ENCODE measurements around the gene NFIA.

Gene NFIA

DNA sequence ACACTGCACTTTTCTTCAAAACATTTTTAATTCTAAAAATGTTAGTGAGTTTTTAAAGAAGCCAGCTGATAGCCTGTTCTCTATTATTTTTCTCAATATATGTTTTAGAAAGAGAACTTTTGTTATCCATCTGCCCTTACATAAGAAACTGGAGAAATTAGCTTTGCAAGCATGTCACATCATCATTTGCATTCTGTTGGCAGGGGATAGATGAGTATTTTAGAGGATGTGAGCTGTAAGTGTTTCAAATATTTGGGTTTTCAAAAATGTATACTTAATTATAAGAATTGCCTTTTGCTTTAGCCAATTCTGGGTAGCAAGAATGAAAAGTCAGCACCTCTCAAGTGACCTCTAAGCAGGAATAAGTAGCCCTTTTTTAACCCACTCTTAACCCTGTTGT lies 7.4 kb downstream of the NFIA start:
- Histone ChIP-seq H3K27me3 (replicated peaks) (no peaks in the 10 kb centered on the region), H3K4me3 (ENCODE audit: low read depth, low read length) (no peak overlapping the region), H3K36me3 (replicated peaks) (no peaks in the 10 kb centered on the region), H3K27ac (no peak overlapping the region)
- TF ChIP-seq, protein P1, sequence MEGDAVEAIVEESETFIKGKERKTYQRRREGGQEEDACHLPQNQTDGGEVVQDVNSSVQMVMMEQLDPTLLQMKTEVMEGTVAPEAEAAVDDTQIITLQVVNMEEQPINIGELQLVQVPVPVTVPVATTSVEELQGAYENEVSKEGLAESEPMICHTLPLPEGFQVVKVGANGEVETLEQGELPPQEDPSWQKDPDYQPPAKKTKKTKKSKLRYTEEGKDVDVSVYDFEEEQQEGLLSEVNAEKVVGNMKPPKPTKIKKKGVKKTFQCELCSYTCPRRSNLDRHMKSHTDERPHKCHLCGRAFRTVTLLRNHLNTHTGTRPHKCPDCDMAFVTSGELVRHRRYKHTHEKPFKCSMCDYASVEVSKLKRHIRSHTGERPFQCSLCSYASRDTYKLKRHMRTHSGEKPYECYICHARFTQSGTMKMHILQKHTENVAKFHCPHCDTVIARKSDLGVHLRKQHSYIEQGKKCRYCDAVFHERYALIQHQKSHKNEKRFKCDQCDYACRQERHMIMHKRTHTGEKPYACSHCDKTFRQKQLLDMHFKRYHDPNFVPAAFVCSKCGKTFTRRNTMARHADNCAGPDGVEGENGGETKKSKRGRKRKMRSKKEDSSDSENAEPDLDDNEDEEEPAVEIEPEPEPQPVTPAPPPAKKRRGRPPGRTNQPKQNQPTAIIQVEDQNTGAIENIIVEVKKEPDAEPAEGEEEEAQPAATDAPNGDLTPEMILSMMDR (IDR thresholded peaks at IDR 0.05; ENCODE audit: low read depth, low read length, missing control alignments): no peak
- DNase-seq: no peak
- in situ Hi-C loops (cut with HindIII; ENCODE audit: low pct_ligation_motif_present, low sequenced_read_pairs): no loop called here

DNA sequence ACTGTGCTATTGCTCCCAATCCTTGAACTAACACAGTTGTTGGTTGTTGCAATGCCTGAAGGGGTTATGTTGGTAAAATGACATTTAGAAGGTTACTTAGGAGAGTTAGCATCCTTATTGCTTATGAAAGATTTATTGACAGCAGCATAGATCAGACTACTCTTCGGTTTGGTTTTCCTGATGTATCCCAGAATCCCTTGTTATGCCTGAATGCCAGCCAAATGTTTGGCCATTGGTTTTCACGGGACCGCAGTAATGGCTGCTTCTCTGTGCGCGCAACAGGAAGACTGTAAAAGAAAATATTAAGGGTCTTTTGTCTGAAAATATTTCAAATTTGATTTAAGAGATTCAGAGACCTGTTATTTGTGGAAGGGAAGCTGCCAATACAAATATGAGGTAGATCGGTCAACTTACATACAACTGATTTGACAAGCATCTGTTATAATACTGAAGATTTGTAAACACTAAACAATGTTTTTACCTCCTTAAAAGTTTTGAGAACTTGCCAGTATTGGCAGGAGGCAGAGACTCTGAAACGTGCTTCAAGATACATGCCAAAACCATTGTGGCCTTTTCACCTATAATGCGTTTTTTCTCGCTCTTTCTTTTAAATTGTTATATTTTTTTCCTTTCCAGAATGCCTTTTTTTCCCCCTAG lies 8.3 kb downstream of the NFIA start:
- TF ChIP-seq, protein P1 (IDR thresholded peaks at IDR 0.05; ENCODE audit: low read depth, low read length, missing control alignments): no peak

DNA sequence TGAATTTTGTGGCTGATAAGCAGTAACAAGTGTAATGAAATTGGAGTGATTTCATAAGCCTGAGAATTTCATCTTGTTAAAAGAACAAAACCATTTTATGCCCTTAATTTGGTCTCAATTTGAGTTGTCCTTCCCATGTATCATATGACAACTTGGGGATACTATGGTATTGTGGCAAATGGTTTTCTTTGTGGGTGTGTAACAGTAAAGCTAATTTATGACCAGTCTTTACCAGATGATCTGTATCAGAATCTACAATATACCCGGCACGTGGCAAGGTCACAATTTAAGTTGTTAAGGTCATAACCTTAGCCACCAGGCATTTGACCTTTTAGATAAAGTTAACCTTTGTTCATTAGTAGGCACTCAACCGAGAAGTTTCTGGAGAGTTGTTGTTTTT lies 9.1 kb downstream of the NFIA start:
- in situ Hi-C loops (cut with HindIII; ENCODE audit: low pct_ligation_motif_present, low sequenced_read_pairs): no loop called here
- DNase-seq: no peak
- Histone ChIP-seq H3K27ac (no peak overlapping the region), H3K27me3 (replicated peaks) (no peaks in the 10 kb centered on the region), H3K4me3 (ENCODE audit: low read depth, low read length) (no peak overlapping the region), H3K36me3 (replicated peaks) (no peaks in the 10 kb centered on the region)
- TF ChIP-seq, protein P1 (IDR thresholded peaks at IDR 0.05; ENCODE audit: low read depth, low read length, missing control alignments): no peak

More for the DNA sequence above, 8.3 kb downstream of the NFIA start:
- no peak overlapping the region for H3K4me3 ChIP-seq (ENCODE audit: low read depth, low read length)
- no peaks in the 10 kb centered on the region for H3K36me3 ChIP-seq (replicated peaks)
- H3K27ac ChIP-seq: no peak overlapping the region
- no peak for DNase-seq
- in situ Hi-C loops (cut with HindIII; ENCODE audit: low pct_ligation_motif_present, low sequenced_read_pairs): no loop called here
- no peaks in the 10 kb centered on the region for H3K27me3 ChIP-seq (replicated peaks)

DNA sequence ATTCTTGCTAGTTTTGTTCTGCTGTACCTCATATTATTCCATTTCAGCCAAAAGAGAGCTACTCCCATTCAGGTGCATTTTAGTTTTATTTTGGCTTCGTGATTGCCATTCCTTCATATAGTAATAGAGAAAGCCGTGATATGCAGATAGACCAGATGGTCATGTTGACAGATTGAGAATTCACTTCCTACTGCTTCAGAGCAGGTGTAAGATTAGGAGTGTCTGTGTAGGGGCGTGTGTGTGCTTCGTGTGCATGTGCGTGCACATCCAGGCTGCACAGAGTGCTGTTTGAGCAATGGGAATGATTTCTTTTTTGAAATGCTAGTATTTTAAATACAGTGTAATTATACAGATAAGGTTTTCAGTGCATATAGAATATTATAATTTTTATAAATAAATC lies 10.3 kb downstream of the NFIA start:
- Histone ChIP-seq H3K36me3 (replicated peaks) (no peaks in the 10 kb centered on the region), H3K27me3 (replicated peaks) (no peaks in the 10 kb centered on the region), H3K27ac (no peak overlapping the region), H3K4me3 (ENCODE audit: low read depth, low read length) (no peak overlapping the region)
- TF ChIP-seq, protein P1 (IDR thresholded peaks at IDR 0.05; ENCODE audit: low read depth, low read length, missing control alignments): no peak
- in situ Hi-C loops (cut with HindIII; ENCODE audit: low pct_ligation_motif_present, low sequenced_read_pairs): no loop called here
- DNase-seq: no peak

DNA sequence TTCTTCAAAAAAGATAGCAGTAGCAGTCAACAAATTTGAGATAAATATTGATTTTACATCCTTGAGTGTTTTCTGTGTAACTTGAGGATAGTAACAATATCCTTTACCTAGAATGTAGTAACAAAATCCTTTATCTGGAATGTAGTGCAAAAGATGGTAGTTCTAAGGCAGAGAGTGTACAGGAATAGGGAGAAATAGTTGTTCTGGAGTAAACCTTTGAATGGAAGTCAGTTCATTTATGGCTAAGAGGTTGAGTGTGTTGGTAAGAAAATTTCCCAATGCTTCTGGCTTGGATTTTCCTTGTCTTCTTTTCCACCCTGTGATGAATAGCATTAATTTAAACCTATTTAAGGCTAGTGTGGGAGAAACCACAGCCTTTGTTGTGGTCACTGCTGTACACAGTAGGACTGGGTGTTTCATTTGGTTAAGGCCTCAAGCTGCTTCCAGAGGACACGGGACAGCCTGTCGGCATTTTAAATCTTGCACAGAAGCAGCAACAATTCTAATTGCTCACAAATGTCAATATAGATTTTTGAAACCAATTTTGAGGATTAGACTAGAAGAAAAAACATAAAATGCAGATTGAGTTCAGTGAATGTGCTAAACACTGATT lies 11.3 kb downstream of the NFIA start:
- H3K36me3 ChIP-seq (replicated peaks): no peaks in the 10 kb centered on the region
- no peaks in the 10 kb centered on the region for H3K27me3 ChIP-seq (replicated peaks)
- no peak overlapping the region for H3K27ac ChIP-seq
- TF ChIP-seq, protein P1 (IDR thresholded peaks at IDR 0.05; ENCODE audit: low read depth, low read length, missing control alignments): no peak
- no peak for DNase-seq
- no peak overlapping the region for H3K4me3 ChIP-seq (ENCODE audit: low read depth, low read length)
- in situ Hi-C loops (cut with HindIII; ENCODE audit: low pct_ligation_motif_present, low sequenced_read_pairs): no loop called here
